Fibroblast of lung (primary cell): ENCODE measurements around the gene HRNR. TPM values are rescaled to one million over a fixed set of nuclear protein-coding genes. Genes with fewer than 3 reads are reported as not detected.

Source experiments
- DNase-seq, 2 donors: peaks; one replicate each; pipeline versions ENCODE4 v3.0.0 to v3.0.0-alpha.2; 2010; ENCODE audit warnings: low read depth in 2 of 2
- H2AFZ ChIP-seq: 2 replicates; pipeline ENCODE4 v1.5.1; 2012; ENCODE audit warnings: low read length, control low read depth, inconsistent platforms
- H3K27ac ChIP-seq: 2 replicates; pipeline ENCODE4 v1.5.1; 2011; ENCODE audit warnings: low read length, control low read depth; ENCODE audit not compliant: insufficient read depth
- H3K27me3 ChIP-seq: 2 replicates; pipeline ENCODE4 v1.5.1; 2011; ENCODE audit warnings: mild to moderate bottlenecking, low read length; ENCODE audit not compliant: control insufficient read depth, insufficient read depth
- H3K36me3 ChIP-seq: 2 replicates; pipeline ENCODE4 v1.5.1; 2011; ENCODE audit warnings: low read length; ENCODE audit not compliant: control insufficient read depth, insufficient read depth
- H3K4me1 ChIP-seq: 2 replicates; pipeline ENCODE4 v1.5.1; 2011; ENCODE audit warnings: low read length; ENCODE audit not compliant: control insufficient read depth, insufficient read depth; ENCODE audit errors: extremely low read depth
- H3K4me2 ChIP-seq: 2 replicates; pipeline ENCODE4 v1.5.1; 2011; ENCODE audit warnings: low read length, control low read depth; ENCODE audit not compliant: insufficient read depth; ENCODE audit errors: extremely low read depth
- H3K4me3 ChIP-seq, 4 experiments: fragments of 200-600 bp in 1 of 4; sonication (generic) in 1 of 4; replicated peaks in 1 of 4; 2 replicates each; pipeline ENCODE4 v1.5.1; 2011 to 2016; ENCODE audit warnings: low read length in 4 of 4, low read depth in 3 of 4, mild to moderate bottlenecking in 3 of 4, control low read depth in 2 of 4, inconsistent platforms in 1 of 4, mixed read lengths in 1 of 4; ENCODE audit not compliant: insufficient read depth in 1 of 4; ENCODE audit errors: control extremely low read depth in 1 of 4
- H3K79me2 ChIP-seq: 2 replicates; pipeline ENCODE4 v1.5.1; 2012; ENCODE audit warnings: mild to moderate bottlenecking, low read length, inconsistent platforms; ENCODE audit not compliant: control insufficient read depth, insufficient read depth
- H3K9ac ChIP-seq: 2 replicates; pipeline ENCODE4 v1.5.1; 2011; ENCODE audit warnings: mild to moderate bottlenecking, low read length, control low read depth; ENCODE audit not compliant: insufficient read depth
- H3K9me3 ChIP-seq: 2 replicates; pipeline ENCODE4 v1.5.1; 2012; ENCODE audit warnings: low read depth, low read length; ENCODE audit not compliant: control insufficient read depth, insufficient read depth
- H4K20me1 ChIP-seq: 2 replicates; pipeline ENCODE4 v1.5.1; 2011; ENCODE audit warnings: low read length; ENCODE audit not compliant: control insufficient read depth, insufficient read depth; ENCODE audit errors: extremely low read depth
- CTCF ChIP-seq, 2 donors: IDR thresholded peaks in 1 of 2; conservative IDR thresholded peaks in 1 of 2; 1 replicate in 1 of 2; 2 replicates in 1 of 2; pipeline ENCODE4 v1.5.1; 2011 to 2012; ENCODE audit warnings: low read length in 2 of 2, control low read depth in 1 of 2, inconsistent platforms in 1 of 2, low read depth in 1 of 2, mild to moderate bottlenecking in 1 of 2
- EZH2 ChIP-seq: IDR thresholded peaks from 2 replicates; pipeline ENCODE4 v1.5.1; 2012; ENCODE audit warnings: low read length, control low read depth, mild to moderate bottlenecking; ENCODE audit errors: missing control alignments
- polyA plus RNA-seq, 2 donors: library from polyadenylated mRNA; depleted of rRNA in 1 of 2; stranded (reverse) in 1 of 2; unstranded in 1 of 2; fragments of >200 nt; gene quantifications; 2 replicates each; pipeline ENCODE4 v1.2.1, GENCODE V29; 2011 to 2012; ENCODE audit warnings: missing spikeins in 1 of 2
- total RNA-seq: library from RNA; depleted of rRNA; stranded (reverse); fragments of >200 nt; gene quantifications from 2 replicates; pipeline ENCODE4 v1.2.1, GENCODE V29; 2014

HRNR gene
- total and polyA plus RNA-seq, 2 donors (not counting 1 experiment from before 2014, with no cell fraction given): not detected

- DNase-seq: no peak
- Histone ChIP-seq H3K4me2 (no peak overlapping the region), H4K20me1 (no peaks in the 10 kb centered on the region), H3K27me3 (no peaks in the 10 kb centered on the region), H3K9me3 (no peaks in the 10 kb centered on the region), H3K9ac (no peak overlapping the region), H3K79me2 (no peaks in the 10 kb centered on the region), H3K4me1 (peaks cover 8% of the 10 kb centered on the region), H3K27ac (no peak overlapping the region), H3K4me3 (no peak overlapping the region), H2AFZ (no peak overlapping the region), H3K36me3 (no peaks in the 10 kb centered on the region)
- TF ChIP-seq CTCF (conservative IDR thresholded peaks at IDR 0.05 in 1 of 2, IDR thresholded peaks at IDR 0.05 in 1 of 2; ENCODE audit: low read depth in 1 of 2, low read length in 2 of 2) (no peak), EZH2 (no peak)
These were observed 44.4 kb downstream of the HRNR start for GRCh38 chr1:152179566-152179965.

DNA sequence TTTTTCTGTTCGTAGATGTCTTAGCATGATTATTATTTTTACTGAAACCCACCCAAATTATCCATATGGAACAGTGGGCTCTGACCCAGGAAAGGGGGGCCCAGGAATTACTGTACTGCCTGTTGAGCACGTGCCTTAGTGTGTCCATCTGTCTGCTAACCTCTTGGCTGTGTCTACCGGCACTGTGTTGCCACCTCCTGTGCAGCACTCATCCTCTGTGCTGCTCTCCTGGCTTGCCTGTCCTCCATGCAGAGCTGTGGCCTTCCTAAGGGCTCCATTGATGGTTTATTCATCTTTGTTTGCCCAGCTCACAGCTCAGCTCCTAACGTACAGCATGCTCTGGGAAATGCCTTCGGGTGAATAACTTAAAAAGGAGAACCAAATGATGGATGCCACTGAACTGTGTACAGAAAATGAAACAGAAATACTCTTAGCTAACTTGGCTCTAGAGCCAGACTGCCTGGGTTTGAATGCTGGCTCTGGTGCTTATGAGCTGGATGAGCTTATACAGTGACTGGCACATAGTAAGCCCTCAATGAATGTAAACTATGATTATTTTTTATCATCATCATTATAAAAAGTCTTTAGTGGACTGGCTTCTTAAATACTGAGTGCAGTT lies 53.6 kb downstream of the HRNR start:
- H3K27ac ChIP-seq: no peak overlapping the region
- no peak overlapping the region for H3K9ac ChIP-seq
- H3K27me3 ChIP-seq: no peaks in the 10 kb centered on the region
- H3K79me2 ChIP-seq: no peaks in the 10 kb centered on the region
- no peaks in the 10 kb centered on the region for H4K20me1 ChIP-seq
- H3K36me3 ChIP-seq: no peaks in the 10 kb centered on the region
- DNase-seq: no peak
- no peak overlapping the region for H3K4me2 ChIP-seq
- TF ChIP-seq EZH2: no peak
- no peak for TF ChIP-seq CTCF (conservative IDR thresholded peaks at IDR 0.05 in 1 of 2, IDR thresholded peaks at IDR 0.05 in 1 of 2; ENCODE audit: low read depth in 1 of 2, low read length in 2 of 2)
- peaks cover 3% of the 10 kb centered on the region for H3K4me1 ChIP-seq
- H3K4me3 ChIP-seq: no peak overlapping the region
- H3K9me3 ChIP-seq: no peaks in the 10 kb centered on the region
- H2AFZ ChIP-seq: no peak overlapping the region

DNA sequence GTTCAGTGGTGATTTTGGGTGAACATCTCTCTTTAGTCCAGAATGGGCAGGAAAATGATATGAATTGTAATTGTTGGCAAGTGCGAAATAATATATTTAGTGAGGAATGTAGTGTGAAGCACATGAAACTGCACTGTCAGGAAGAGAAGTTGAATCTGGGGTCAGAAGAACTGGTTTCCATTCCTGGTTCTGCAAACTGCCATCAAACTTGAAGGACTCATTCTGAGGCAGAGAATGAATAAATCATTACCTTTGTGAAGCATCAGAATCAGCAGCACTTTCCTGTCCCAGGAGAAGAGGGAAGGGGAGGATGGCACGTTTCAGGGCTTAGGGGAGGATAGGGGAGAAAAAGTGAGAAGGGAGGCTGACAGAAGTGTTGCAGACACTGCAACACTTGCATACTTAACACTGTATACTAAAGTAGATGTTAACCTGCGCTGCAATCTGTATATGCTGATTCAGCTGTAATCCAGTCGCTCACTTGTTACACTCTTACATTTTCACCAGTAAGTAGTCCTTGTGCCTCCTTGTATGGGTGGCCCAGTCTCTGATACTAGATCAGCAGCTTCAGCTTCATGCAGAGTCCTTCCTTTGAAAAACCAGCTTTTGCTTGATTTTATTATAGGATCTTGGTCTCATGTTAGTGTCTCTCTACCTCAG lies 54.5 kb downstream of the HRNR start:
- H2AFZ ChIP-seq: no peak overlapping the region
- no peak for DNase-seq
- TF ChIP-seq CTCF (conservative IDR thresholded peaks at IDR 0.05 in 1 of 2, IDR thresholded peaks at IDR 0.05 in 1 of 2; ENCODE audit: low read depth in 1 of 2, low read length in 2 of 2) (no peak), EZH2 (no peak)
- H3K9me3 ChIP-seq: no peaks in the 10 kb centered on the region
- no peaks in the 10 kb centered on the region for H3K79me2 ChIP-seq
- H3K4me2 ChIP-seq: no peak overlapping the region
- H3K27me3 ChIP-seq: no peaks in the 10 kb centered on the region
- no peaks in the 10 kb centered on the region for H4K20me1 ChIP-seq
- no peak overlapping the region for H3K27ac ChIP-seq
- no peaks in the 10 kb centered on the region for H3K36me3 ChIP-seq
- no peak overlapping the region for H3K4me3 ChIP-seq
- no peak overlapping the region for H3K9ac ChIP-seq
- peaks cover 3% of the 10 kb centered on the region for H3K4me1 ChIP-seq
